Bronchial epithelial cell (primary cell): ENCODE measurements around the gene KCTD3. TPM values are rescaled to one million over a fixed set of nuclear protein-coding genes. Genes with fewer than 3 reads are reported as not detected.

Experiments used
- DNase-seq: peaks from one replicate; pipeline ENCODE4 v3.0.0-alpha.2; 2010; ENCODE audit warnings: low read depth
- FAIRE-seq: peaks from 2 replicates; lab custom pipeline; 2011; peaks lifted over from hg19 to GRCh38; lab: Jason Lieb, UNC
- H3K27me3 ChIP-seq: 2 replicates; pipeline ENCODE4 v1.5.1; 2011; ENCODE audit warnings: low read length; ENCODE audit not compliant: control insufficient read depth, insufficient read depth
- H3K36me3 ChIP-seq: 2 replicates; pipeline ENCODE4 v1.5.1; 2011; ENCODE audit warnings: low read length; ENCODE audit not compliant: control insufficient read depth, insufficient read depth
- H3K4me3 ChIP-seq: 2 replicates; pipeline ENCODE4 v1.5.1; 2011; ENCODE audit warnings: mild to moderate bottlenecking, low read depth, low read length, control low read depth
- CTCF ChIP-seq: IDR thresholded peaks from 2 replicates; pipeline ENCODE4 v1.5.1; 2011; ENCODE audit warnings: mild to moderate bottlenecking, moderate library complexity, low read length, control low read depth, inconsistent platforms; ENCODE audit not compliant: insufficient read depth, severe bottlenecking
- total RNA-seq: library from RNA; depleted of rRNA; stranded (reverse); fragments of >200 nt; gene quantifications from 2 replicates; pipeline ENCODE4 v1.2.1, GENCODE V29; 2014

KCTD3 gene
- total RNA-seq, 1 donor from 2014 or later: 32.9 TPM

GRCh38 chr1:215635827-215636226 is 68.7 kb downstream of the KCTD3 start:
- Histone ChIP-seq H3K27me3 (no peaks in the 10 kb centered on the region), H3K36me3 (no peaks in the 10 kb centered on the region), H3K4me3 (no peak overlapping the region)
- TF ChIP-seq CTCF: no peak
- no peak for DNase-seq
- no peak for FAIRE-seq

DNA sequence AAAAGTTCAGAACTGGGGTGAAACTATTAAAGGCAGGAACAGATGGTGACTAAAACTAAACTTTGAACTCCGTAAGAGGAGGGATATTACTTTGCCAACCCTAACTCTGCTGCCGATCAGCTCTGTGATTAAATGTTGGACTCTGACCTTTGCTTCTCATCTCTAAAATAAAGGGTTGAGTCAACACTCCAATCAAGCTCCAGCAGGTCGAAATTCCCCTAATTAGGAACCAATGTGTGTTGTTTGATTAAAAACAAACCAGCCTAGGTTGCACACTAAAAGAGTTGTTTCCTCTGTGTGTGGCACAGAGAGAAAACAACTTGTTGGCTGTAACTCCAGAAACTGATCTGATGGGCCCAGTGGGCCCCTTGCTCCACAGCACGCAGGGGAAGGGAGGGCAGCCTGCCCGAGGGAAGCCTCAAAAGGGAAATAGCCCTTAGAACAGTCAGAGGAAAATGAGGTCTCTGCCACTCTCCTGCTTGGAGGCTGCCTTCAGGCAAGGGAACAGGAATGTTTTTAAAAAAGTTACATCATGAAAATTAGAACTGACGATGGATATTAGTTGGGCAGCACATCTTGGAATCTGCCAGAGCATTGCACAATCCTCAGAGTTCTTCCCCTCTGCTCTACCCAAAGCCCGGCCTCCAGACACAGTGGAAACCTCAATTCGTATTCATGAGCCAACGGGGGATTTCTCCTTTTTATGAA is 69.3 kb downstream of the KCTD3 start:
- no peak for TF ChIP-seq CTCF
- Histone ChIP-seq H3K4me3 (no peak overlapping the region), H3K27me3 (no peaks in the 10 kb centered on the region), H3K36me3 (no peaks in the 10 kb centered on the region)
- FAIRE-seq (no peak), DNase-seq (peak; percentile 11)

DNA sequence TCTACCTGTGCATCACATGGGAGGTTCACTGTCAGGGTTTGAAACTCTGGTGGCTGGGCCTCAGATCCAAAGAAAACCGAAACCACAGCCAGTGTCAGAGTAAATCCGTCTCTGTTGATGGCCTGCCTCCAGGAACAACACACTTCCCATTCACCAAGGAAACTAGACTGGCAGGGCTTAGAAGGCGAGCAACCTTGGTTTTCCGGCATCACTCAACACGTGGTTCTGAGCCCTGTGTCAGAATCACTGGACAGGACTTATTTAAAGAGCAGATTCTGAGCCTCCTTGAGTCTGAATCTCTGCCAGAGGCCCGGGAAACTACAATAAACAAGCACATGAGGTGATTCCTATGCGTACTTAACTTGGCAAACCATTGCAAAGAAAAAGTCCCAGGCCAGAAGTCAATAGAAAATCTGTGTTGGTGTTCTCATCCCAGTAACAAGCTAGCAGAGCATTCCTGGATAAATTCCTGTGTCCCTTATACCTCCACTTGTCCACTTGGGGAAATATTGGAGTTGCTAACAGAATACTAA is 70.0 kb downstream of the KCTD3 start:
- Histone ChIP-seq H3K36me3 (no peaks in the 10 kb centered on the region), H3K4me3 (no peak overlapping the region), H3K27me3 (no peaks in the 10 kb centered on the region)
- DNase-seq: peak; percentile 22
- FAIRE-seq: peak; percentile 73
- no peak for TF ChIP-seq CTCF

- TF ChIP-seq CTCF: no peak
- H3K36me3 ChIP-seq: no peaks in the 10 kb centered on the region
- no peaks in the 10 kb centered on the region for H3K27me3 ChIP-seq
- no peak for DNase-seq
- no peak for FAIRE-seq
- no peak overlapping the region for H3K4me3 ChIP-seq
Observed at GRCh38 chr1:215640429-215641148, 73.5 kb downstream of the KCTD3 start.

DNA sequence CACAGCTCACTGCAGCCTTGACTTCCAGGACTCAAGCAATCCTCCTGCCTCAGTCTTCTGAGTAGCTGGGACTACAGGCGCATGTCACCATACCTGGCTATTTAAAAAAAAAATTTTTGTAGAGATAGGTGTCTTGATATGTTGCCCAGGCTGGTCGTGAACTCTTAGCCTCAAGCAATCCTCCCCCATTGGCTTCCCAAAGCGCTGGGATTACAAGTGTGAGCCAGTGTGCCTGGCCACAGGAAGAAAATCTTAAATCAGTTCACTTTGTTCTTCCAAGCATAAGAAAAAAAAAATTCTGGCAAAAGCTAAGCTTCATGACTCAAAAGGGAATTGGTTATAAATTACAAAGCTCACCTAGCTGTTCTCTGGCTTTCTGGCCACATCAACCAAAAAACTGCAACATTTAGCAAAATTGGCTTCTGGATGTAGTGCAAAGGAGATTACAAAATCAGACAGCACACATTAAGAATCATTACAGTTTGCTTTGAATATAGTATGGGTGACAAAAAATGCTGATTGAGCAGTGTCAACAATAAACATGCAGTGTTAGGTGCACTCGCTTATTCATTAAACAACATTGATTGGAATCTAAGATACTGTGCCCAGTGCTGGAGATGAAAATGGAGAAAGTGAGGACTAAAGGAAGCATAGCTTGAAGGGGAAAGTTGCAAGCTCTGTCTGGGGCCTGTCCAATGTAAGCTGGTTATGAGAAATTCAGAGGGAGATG is 76.7 kb downstream of the KCTD3 start:
- no peak for TF ChIP-seq CTCF
- H3K4me3 ChIP-seq: no peak overlapping the region
- H3K36me3 ChIP-seq: no peaks in the 10 kb centered on the region
- no peak for FAIRE-seq
- no peak for DNase-seq
- no peaks in the 10 kb centered on the region for H3K27me3 ChIP-seq
